Endodermal cell (in vitro differentiated cells): ENCODE results near the gene RNF212. TPM values are rescaled to one million over a fixed set of nuclear protein-coding genes. Genes with fewer than 3 reads are reported as not detected.

Experiments
- DNase-seq: peaks from one replicate; pipeline ENCODE4 v3.0.0-alpha.2; 2017
- H3K27ac ChIP-seq: 2 replicates; pipeline ENCODE4 v1.5.1; 2013; ENCODE audit warnings: mild to moderate bottlenecking, low read depth, low read length, moderate library complexity
- H3K27me3 ChIP-seq: 2 replicates; pipeline ENCODE4 v1.6.1; 2013; ENCODE audit warnings: mild to moderate bottlenecking, low read length, moderate library complexity; ENCODE audit not compliant: insufficient read depth, control insufficient read depth, poor library complexity, severe bottlenecking
- H3K36me3 ChIP-seq: 2 replicates; pipeline ENCODE4 v1.7.0; 2013; ENCODE audit warnings: mild to moderate bottlenecking, low read length, moderate library complexity; ENCODE audit not compliant: control insufficient read depth, insufficient read depth
- H3K4me1 ChIP-seq: one replicate; pipeline ENCODE4 v1.7.0; 2013; ENCODE audit warnings: low read length; ENCODE audit not compliant: control insufficient read depth, insufficient read depth
- H3K4me3 ChIP-seq: 2 replicates; pipeline ENCODE4 v1.5.1; 2013; ENCODE audit warnings: mild to moderate bottlenecking, low read length, moderate library complexity
- H3K9ac ChIP-seq: 2 replicates; pipeline ENCODE4 v1.6.1; 2013; ENCODE audit warnings: mild to moderate bottlenecking, low read length, moderate library complexity; ENCODE audit not compliant: poor library complexity, severe bottlenecking; ENCODE audit errors: extremely low read depth
- H3K9me3 ChIP-seq: 2 replicates; pipeline ENCODE4 v1.6.1; 2013; ENCODE audit warnings: mild to moderate bottlenecking, low read length, moderate library complexity; ENCODE audit not compliant: control insufficient read depth
- H3K27ac Mint-ChIP-seq: 2 replicates; pipeline ENCODE4 v1.8.0; 2020; ENCODE audit warnings: mixed read lengths
- H3K27me3 Mint-ChIP-seq: 2 replicates; pipeline ENCODE4 v1.8.0; 2021; ENCODE audit warnings: mild to moderate bottlenecking, mixed read lengths; ENCODE audit not compliant: insufficient read depth
- H3K36me3 Mint-ChIP-seq: 2 replicates; pipeline ENCODE4 v1.8.0; 2020; ENCODE audit warnings: low read depth, mixed read lengths
- H3K4me1 Mint-ChIP-seq: 2 replicates; pipeline ENCODE4 v1.8.0; 2020; ENCODE audit warnings: mixed read lengths
- H3K4me3 Mint-ChIP-seq: 2 replicates; pipeline ENCODE4 v1.8.0; 2020; ENCODE audit warnings: mild to moderate bottlenecking, moderate library complexity, mixed read lengths
- H3K9me3 Mint-ChIP-seq: 2 replicates; pipeline ENCODE4 v1.8.0; 2020; ENCODE audit warnings: mild to moderate bottlenecking, mixed read lengths
- CTCF ChIP-seq: fragments of 200-600 bp; sonication (generic); conservative IDR thresholded peaks from 2 replicates; pipeline ENCODE4 v1.5.0; 2021; ENCODE audit warnings: antibody characterized with exemption, mild to moderate bottlenecking
- WGBS, 2 experiments: methylation state at CpG; one replicate each; pipeline versions ENCODE4 v1.1.5 to v1.1.7; 2013; ENCODE audit warnings: missing lambda C conversion rate in 2 of 2, mixed read lengths in 1 of 2; ENCODE audit not compliant: insufficient coverage in 1 of 2, insufficient read length in 1 of 2; 5-methylcytosine and 5-hydroxymethylcytosine counted together
- total RNA-seq, 2 donors: library from RNA; stranded (reverse); fragmentation: NEBNext Ultra II Directional in 1 of 2; extraction: Animal tissue kit (Norgen Biotek cat#: 25700) in 1 of 2; gene quantifications; 2 replicates in 1 of 2; 3 replicates in 1 of 2; pipeline ENCODE4 v1.2.1, GENCODE V29; 2021

The RNF212 gene
- total RNA-seq, 2 donors from 2014 or later = 3.4 to 5.6 TPM

- H3K9me3 ChIP-seq = no peaks in the 10 kb centered on the region
- WGBS, 2 experiments = 97% methylated on average over 7 of the region's 8 CpGs; no CpG with 5 or more reads in 1 of the 2 experiments
- no peaks in the 10 kb centered on the region for H3K4me1 Mint-ChIP-seq
- H3K27ac Mint-ChIP-seq = no peak overlapping the region
- peaks cover 8% of the 10 kb centered on the region for H3K9me3 Mint-ChIP-seq
- H3K9ac ChIP-seq = no peak overlapping the region
- no peaks in the 10 kb centered on the region for H3K4me1 ChIP-seq
- peaks cover 26% of the 10 kb centered on the region for H3K27me3 Mint-ChIP-seq
- H3K4me3 ChIP-seq = no peak overlapping the region
- H3K27ac ChIP-seq = no peak overlapping the region
- H3K36me3 ChIP-seq = no peaks in the 10 kb centered on the region
- no peak for DNase-seq
- H3K27me3 ChIP-seq = peaks cover 52% of the 10 kb centered on the region
- no peak for TF ChIP-seq CTCF
- no peaks in the 10 kb centered on the region for H3K36me3 Mint-ChIP-seq
- H3K4me3 Mint-ChIP-seq = no peak overlapping the region
These were observed 23.9 kb upstream of the RNF212 start for GRCh38 chr4:1137063-1137776.

GRCh38 chr4:1136048-1136447, 22.7 kb upstream of the RNF212 start:
- H3K36me3 Mint-ChIP-seq = no peaks in the 10 kb centered on the region
- Histone ChIP-seq H3K4me3 (no peak overlapping the region), H3K4me1 (no peaks in the 10 kb centered on the region), H3K9me3 (no peaks in the 10 kb centered on the region), H3K27ac (no peak overlapping the region), H3K27me3 (peaks cover 52% of the 10 kb centered on the region), H3K9ac (no peak overlapping the region), H3K36me3 (no peaks in the 10 kb centered on the region)
- no peak overlapping the region for H3K4me3 Mint-ChIP-seq
- TF ChIP-seq CTCF = no peak
- peaks cover 8% of the 10 kb centered on the region for H3K9me3 Mint-ChIP-seq
- no peak overlapping the region for H3K27ac Mint-ChIP-seq
- no peaks in the 10 kb centered on the region for H3K4me1 Mint-ChIP-seq
- no peak for DNase-seq
- H3K27me3 Mint-ChIP-seq = peaks cover 19% of the 10 kb centered on the region
- WGBS, 2 experiments = 82 to 84% methylated on average over 4 of the region's 4 CpGs

GRCh38 chr4:1133033-1133432, 19.7 kb upstream of the RNF212 start:
- peaks cover 42% of the 10 kb centered on the region for H3K27me3 ChIP-seq
- H3K9me3 ChIP-seq = no peaks in the 10 kb centered on the region
- Mint-ChIP-seq H3K36me3 (no peaks in the 10 kb centered on the region), H3K4me3 (no peak overlapping the region), H3K27me3 (peaks cover 10% of the 10 kb centered on the region), H3K9me3 (peaks cover under 1% of the 10 kb centered on the region), H3K4me1 (no peaks in the 10 kb centered on the region), H3K27ac (no peak overlapping the region)
- H3K4me3 ChIP-seq = no peak overlapping the region
- no peaks in the 10 kb centered on the region for H3K4me1 ChIP-seq
- no peak overlapping the region for H3K9ac ChIP-seq
- no peak for DNase-seq
- no peak for TF ChIP-seq CTCF
- no peaks in the 10 kb centered on the region for H3K36me3 ChIP-seq
- WGBS, 2 experiments = 71 to 81% methylated on average over 6 to 8 of the region's 8 CpGs
- H3K27ac ChIP-seq = no peak overlapping the region
